Loucy (cell line): ENCODE measurements around the gene TEAD4.

Source experiments
- H2AFZ ChIP-seq: fragments of 200-600 bp; sonication (generic); 2 replicates; pipeline ENCODE4 v1.6.0; 2016; ENCODE audit warnings: antibody characterized with exemption, mild to moderate bottlenecking, low read length, moderate library complexity
- H3F3A ChIP-seq: fragments of 200-600 bp; 2 replicates; pipeline ENCODE4 v1.6.0; 2016; ENCODE audit warnings: antibody characterized with exemption, low read depth, mild to moderate bottlenecking
- H3K27me3 ChIP-seq: fragments of 200-600 bp; sonication (generic); 2 replicates; pipeline ENCODE4 v1.6.1; 2014; ENCODE audit warnings: low read length, mild to moderate bottlenecking; ENCODE audit not compliant: insufficient read depth, poor library complexity, severe bottlenecking
- H3K36me3 ChIP-seq: fragments of 200-600 bp; sonication (generic); 2 replicates; pipeline ENCODE4 v1.6.1; 2016; ENCODE audit warnings: low read length; ENCODE audit not compliant: insufficient read depth
- H3K4me1 ChIP-seq: fragments of 200-600 bp; sonication (generic); 2 replicates; pipeline ENCODE4 v1.5.1; 2014; ENCODE audit warnings: low read length, mild to moderate bottlenecking; ENCODE audit not compliant: insufficient read depth, poor library complexity, severe bottlenecking
- H3K4me2 ChIP-seq: fragments of 200-600 bp; sonication (generic); 2 replicates; pipeline ENCODE4 v1.6.0; 2014; ENCODE audit warnings: antibody characterized with exemption, low read length, low read depth, mild to moderate bottlenecking; ENCODE audit not compliant: poor library complexity, severe bottlenecking
- H3K4me3 ChIP-seq: fragments of 200-600 bp; sonication (generic); 2 replicates; pipeline ENCODE4 v1.5.1; 2014; ENCODE audit warnings: low read length, mild to moderate bottlenecking, mixed read lengths; ENCODE audit not compliant: poor library complexity, severe bottlenecking
- H3K79me2 ChIP-seq: fragments of 200-600 bp; sonication (generic); 2 replicates; pipeline ENCODE4 v1.6.1; 2014; ENCODE audit warnings: low read length; ENCODE audit not compliant: insufficient read depth
- H3K9ac ChIP-seq: fragments of 200-600 bp; sonication (generic); 2 replicates; pipeline ENCODE4 v1.6.0; 2014; ENCODE audit warnings: mild to moderate bottlenecking, low read depth, low read length, moderate library complexity; ENCODE audit not compliant: poor library complexity, severe bottlenecking
- H3K9me2 ChIP-seq: fragments of 200-600 bp; sonication (generic); replicated peaks from 2 replicates; pipeline ENCODE4 v1.6.1; 2016; ENCODE audit warnings: low read depth, low read length, mixed read lengths
- H3K9me3 ChIP-seq: fragments of 200-600 bp; sonication (generic); 2 replicates; pipeline ENCODE4 v1.6.1; 2014; ENCODE audit warnings: mild to moderate bottlenecking, antibody characterized with exemption, low read length, low read depth; ENCODE audit not compliant: insufficient read depth
- H4K20me1 ChIP-seq: fragments of 200-600 bp; sonication (generic); 2 replicates; pipeline ENCODE4 v1.6.0; 2014; ENCODE audit warnings: antibody characterized with exemption, low read length, mild to moderate bottlenecking; ENCODE audit not compliant: insufficient read depth, poor library complexity, severe bottlenecking
- CTCF ChIP-seq: fragments of 200-600 bp; sonication (generic); conservative IDR thresholded peaks from 2 replicates; pipeline ENCODE4 v1.5.1; 2014; ENCODE audit warnings: mild to moderate bottlenecking, antibody characterized with exemption, low read length
- EZH2phosphoT487 ChIP-seq: fragments of 200-600 bp; IDR thresholded peaks from 2 replicates; pipeline ENCODE4 v1.6.1; 2018; ENCODE audit warnings: antibody characterized with exemption, mild to moderate bottlenecking, moderate library complexity, borderline replicate concordance

Gene TEAD4

GRCh38 chr12:3003357-3003992 lies 44.3 kb downstream of the TEAD4 start:
- H3F3A ChIP-seq: no peaks in the 10 kb centered on the region
- H3K4me1 ChIP-seq: no peaks in the 10 kb centered on the region
- H3K9ac ChIP-seq: no peak overlapping the region
- no peaks in the 10 kb centered on the region for H3K79me2 ChIP-seq
- no peaks in the 10 kb centered on the region for H3K27me3 ChIP-seq
- no peak overlapping the region for H3K4me2 ChIP-seq
- no peaks in the 10 kb centered on the region for H3K9me2 ChIP-seq
- no peaks in the 10 kb centered on the region for H3K36me3 ChIP-seq
- TF ChIP-seq CTCF (no peak), EZH2phosphoT487 (no peak)
- H2AFZ ChIP-seq: no peak overlapping the region
- H3K9me3 ChIP-seq: no peaks in the 10 kb centered on the region
- H3K4me3 ChIP-seq: no peak overlapping the region
- no peaks in the 10 kb centered on the region for H4K20me1 ChIP-seq

DNA sequence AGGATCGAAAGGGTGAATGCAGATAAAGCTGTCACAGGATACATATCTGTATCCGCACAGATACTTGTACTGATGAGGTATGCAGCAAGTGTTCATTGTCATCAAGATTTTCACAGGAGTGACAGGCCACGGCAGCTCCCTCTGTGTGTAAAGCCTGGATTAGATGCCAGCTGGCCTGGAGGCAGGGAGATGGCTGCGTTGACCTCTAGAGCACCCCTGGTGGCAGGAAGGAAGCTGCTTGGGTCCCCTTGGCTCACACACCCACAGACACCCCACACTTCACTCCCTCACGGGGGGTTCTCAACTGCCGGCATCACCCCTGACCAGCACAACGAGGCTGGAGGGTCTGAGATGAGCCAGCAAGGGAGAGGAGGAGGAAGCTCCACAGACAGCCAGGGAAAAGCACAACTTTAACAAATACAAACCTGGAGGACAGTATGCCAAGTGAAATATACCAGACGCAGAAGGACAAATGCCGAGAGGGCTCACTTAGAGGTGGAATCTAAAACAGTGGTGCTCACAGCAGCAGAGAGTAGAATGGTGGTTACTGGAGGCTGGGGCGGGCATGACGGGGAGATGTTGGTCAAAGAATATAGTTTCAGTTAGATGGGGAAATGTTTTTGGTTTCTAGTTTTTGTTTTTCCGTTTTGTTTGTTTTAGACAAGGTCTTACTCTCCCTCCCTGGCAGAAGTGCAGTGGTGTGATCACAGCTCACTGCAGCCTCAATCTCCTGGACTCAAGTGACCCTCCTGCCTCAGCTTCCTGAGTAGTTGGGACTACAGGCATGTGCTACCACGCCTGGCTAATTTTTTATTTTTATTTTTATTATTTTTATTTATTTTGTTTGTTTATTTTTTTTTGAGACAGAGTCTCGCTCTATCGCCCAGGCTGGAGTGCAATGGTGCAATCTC lies 45.7 kb downstream of the TEAD4 start:
- Histone ChIP-seq H3K4me3 (no peak overlapping the region), H3K4me1 (no peaks in the 10 kb centered on the region), H3K27me3 (no peaks in the 10 kb centered on the region), H3F3A (no peaks in the 10 kb centered on the region), H3K9ac (no peak overlapping the region), H4K20me1 (no peaks in the 10 kb centered on the region), H3K4me2 (no peak overlapping the region), H3K79me2 (no peaks in the 10 kb centered on the region), H3K9me3 (no peaks in the 10 kb centered on the region), H3K36me3 (no peaks in the 10 kb centered on the region), H3K9me2 (no peaks in the 10 kb centered on the region), H2AFZ (0 out of 2 replicates have a peak overlapping the region, but pooled peaks have one; percentile 19)
- TF ChIP-seq CTCF: peak; percentile 48; the same call in 1 of the 2 replicates
- TF ChIP-seq EZH2phosphoT487: no peak

DNA sequence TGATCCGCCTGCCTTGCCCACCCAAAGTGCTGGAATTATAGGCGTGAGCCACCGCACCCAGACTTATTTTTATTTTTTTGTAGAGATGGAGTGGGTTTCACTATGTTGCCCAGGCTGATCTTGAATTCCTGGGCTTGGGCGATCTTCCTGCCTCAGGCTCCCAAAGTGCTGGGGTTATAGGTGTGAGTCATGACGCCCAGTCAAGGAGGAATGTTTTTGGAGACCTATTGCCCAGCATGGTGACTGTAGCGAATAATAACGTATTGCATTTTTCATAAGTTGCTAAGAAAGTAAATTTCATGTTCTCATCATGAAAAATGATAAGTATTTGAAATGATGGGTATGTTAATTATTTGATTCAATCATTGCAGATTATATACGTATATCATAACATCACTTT lies 46.5 kb downstream of the TEAD4 start:
- TF ChIP-seq EZH2phosphoT487 (no peak), CTCF (no peak)
- H3K4me2 ChIP-seq: no peak overlapping the region
- no peaks in the 10 kb centered on the region for H3K9me3 ChIP-seq
- H3K27me3 ChIP-seq: no peaks in the 10 kb centered on the region
- H3K4me3 ChIP-seq: no peak overlapping the region
- H2AFZ ChIP-seq: no peak overlapping the region
- H3K4me1 ChIP-seq: no peaks in the 10 kb centered on the region
- H3K9me2 ChIP-seq: no peaks in the 10 kb centered on the region
- H4K20me1 ChIP-seq: no peaks in the 10 kb centered on the region
- no peaks in the 10 kb centered on the region for H3F3A ChIP-seq
- no peak overlapping the region for H3K9ac ChIP-seq
- no peaks in the 10 kb centered on the region for H3K36me3 ChIP-seq
- no peaks in the 10 kb centered on the region for H3K79me2 ChIP-seq
